ENCODE measurements around the gene WDPCP.
"Not testable (repeated sequence)": the region's sequence is repeated elsewhere in the genome, so short reads cannot be mapped to it uniquely, and the experiment has no call there.

WDPCP gene

DNA sequence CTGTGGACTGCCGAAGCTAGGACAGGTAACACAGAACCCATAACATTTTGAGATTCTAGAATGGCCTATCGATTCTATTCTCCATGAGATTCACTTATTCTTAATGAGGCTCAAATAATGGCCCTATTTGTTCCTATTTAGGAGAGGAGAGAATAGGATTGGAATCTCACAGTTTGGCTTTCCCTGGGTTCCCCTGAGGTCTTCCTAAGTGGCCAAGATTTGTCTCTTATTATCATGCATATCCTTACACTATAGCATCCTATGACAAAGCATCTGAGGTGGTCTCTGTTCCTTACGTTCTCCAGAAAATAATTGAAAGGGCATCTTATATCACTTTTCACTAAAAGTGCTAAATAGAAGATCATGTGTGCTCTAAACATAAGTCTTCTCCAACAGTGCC lies 9.5 kb downstream of the WDPCP start:
- TF ChIP-seq, protein P1, sequence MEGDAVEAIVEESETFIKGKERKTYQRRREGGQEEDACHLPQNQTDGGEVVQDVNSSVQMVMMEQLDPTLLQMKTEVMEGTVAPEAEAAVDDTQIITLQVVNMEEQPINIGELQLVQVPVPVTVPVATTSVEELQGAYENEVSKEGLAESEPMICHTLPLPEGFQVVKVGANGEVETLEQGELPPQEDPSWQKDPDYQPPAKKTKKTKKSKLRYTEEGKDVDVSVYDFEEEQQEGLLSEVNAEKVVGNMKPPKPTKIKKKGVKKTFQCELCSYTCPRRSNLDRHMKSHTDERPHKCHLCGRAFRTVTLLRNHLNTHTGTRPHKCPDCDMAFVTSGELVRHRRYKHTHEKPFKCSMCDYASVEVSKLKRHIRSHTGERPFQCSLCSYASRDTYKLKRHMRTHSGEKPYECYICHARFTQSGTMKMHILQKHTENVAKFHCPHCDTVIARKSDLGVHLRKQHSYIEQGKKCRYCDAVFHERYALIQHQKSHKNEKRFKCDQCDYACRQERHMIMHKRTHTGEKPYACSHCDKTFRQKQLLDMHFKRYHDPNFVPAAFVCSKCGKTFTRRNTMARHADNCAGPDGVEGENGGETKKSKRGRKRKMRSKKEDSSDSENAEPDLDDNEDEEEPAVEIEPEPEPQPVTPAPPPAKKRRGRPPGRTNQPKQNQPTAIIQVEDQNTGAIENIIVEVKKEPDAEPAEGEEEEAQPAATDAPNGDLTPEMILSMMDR (conservative IDR thresholded peaks at IDR 0.05) = no peak
- TF ChIP-seq ZFX (IDR thresholded peaks at IDR 0.05) = no peak
- no peak overlapping the region for H3K27ac ChIP-seq

DNA sequence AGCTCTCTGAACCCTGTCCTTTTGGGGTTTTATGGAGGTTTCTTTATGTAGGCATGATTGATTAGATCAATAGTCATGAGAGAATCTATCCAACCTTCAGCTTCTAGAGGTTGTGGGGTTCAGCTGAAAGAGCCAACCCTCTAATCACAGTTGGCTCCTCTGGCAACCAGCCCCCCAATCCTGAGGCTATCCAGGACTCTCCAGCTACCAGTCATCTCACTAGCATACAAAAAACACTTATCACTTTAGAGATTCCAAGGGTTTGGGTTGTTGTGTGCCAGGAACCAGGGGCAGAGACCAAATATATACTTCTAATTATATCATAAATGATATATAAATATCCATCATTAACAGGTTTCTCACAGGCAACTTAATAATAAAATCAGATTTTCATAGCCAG lies 11.7 kb downstream of the WDPCP start:
- no peak for TF ChIP-seq ZFX (IDR thresholded peaks at IDR 0.05)
- TF ChIP-seq, protein P1 (conservative IDR thresholded peaks at IDR 0.05) = no peak
- no peak overlapping the region for H3K27ac ChIP-seq

DNA sequence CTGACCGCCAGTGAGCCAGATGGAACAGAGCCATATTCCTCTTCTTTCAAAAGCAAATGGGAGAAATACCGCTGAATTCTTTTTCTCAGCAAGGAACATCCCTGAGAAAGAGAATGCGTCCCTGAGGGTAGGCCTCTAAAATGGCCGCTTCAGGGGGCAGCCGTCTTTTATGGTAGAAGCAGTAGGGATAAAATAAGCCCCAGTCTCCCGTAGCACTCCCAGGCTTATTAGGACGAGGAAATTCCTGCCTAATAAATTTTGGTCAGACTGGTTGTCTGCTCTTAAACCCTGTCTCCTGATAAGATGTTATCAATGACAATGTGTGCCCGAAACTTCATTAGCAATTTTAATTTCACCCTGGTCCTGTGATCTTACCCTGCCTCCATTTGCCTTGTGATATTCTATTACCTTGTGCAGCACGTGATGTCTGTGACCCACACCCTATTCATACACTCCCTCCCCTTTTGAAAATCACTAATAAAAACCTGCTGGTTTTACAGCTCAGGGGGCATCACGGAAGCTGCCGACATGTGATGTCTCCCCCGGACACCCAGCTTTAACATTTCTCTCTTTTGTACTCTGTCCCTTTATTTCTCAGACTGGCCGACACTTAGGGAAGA lies 14.4 kb downstream of the WDPCP start:
- not testable (repeated sequence) for H3K27ac ChIP-seq

DNA sequence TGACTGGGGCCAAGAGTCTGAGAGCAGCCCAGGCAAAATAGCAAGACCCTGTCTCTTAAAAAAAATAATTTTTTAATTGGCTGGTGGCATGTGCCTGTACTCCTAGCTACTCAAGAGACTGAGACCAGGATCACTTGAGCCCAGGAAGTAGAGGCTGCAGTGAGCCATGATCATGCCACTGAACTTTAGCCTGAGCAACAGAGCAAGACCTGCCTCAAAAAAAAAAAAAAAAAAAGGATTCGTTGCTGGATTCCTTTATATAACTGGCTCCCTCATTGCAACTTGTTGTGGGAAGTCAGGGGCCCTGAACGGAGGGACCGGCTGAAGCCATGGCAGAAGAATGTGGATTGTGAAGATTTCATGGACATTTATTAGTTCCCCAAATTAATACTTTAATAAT lies 15.3 kb downstream of the WDPCP start:
- H3K27ac ChIP-seq = not testable (repeated sequence)

DNA sequence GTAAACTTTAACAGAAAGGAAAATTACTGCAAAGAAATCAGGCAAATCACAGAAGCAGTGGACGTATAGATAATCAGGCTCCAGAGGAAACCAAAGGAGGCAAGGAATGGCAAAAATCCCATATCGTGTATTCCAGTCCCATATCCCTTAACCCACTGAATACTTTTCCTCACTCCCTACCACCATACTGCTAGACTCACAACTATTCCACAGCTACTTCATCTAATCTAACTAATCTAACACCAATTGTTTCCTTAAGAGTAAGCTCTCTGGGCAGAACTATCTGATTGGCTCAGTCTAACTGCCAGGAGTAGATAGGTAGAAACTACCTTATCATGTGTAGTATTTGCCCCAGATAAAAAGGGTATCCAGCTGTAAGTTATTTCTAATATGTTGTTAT lies 16.3 kb downstream of the WDPCP start:
- H3K27ac ChIP-seq = no peak overlapping the region
- no peak for TF ChIP-seq ZFX (IDR thresholded peaks at IDR 0.05)

DNA sequence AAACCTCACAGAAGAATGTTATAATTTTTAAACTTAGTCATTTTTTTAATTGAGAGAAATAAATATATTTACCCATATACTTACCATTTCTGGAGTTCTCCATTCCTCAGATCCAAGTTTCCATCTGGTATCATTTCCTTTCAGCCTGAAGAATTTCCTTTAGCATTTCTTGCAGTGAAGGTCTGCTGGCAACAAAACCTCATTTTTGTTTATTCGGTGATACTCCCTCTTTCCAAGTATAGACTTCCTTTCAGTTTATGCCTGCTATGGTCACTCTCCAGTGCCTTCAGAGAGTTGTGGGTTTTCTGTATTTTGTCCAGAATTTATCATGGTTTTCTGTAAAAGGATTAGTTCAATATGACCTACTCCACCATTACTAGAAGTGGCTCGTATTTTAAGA lies 17.0 kb downstream of the WDPCP start:
- H3K27ac ChIP-seq = no peak overlapping the region
- TF ChIP-seq, protein P1 (conservative IDR thresholded peaks at IDR 0.05) = no peak
- TF ChIP-seq ZFX (IDR thresholded peaks at IDR 0.05) = no peak

DNA sequence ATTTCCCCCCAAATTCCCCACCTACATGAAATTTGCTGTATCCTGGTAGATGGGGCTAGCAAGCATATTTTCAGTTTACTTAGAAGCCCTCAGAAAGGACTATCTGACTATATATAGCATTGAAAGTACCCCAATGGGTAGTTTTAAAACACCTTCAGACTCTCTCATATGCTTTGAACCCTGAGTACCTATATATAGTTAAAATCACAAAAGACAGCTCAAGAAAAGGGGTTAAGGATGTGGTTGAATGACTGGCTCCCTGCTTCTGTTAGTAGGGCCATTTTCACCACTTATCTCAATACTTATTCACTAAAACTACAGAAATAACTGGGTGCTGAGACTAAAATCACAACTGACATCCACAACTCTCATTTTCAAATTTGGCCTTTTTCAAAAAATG lies 18.5 kb downstream of the WDPCP start:
- TF ChIP-seq ZFX (IDR thresholded peaks at IDR 0.05) = no peak
- TF ChIP-seq, protein P1 (conservative IDR thresholded peaks at IDR 0.05) = no peak
- no peak overlapping the region for H3K27ac ChIP-seq

DNA sequence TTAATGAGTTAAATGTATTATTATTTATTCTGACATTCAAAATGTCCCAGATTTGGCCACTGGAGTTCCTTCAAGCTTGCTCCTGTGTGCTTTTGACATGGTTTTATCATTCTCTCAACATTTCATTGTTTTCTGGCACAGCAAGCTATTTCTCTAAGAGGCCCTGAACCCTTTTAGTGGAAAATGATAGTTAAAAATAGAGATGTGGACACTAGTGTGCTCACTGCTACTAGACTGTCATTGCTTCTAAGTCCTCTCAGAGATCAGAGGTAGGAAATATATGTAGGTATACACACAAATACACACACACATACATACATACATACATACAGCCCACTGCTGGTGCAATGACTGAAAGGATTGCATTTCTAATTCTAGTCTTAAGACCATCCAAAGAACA lies 25.5 kb downstream of the WDPCP start:
- TF ChIP-seq ZFX (IDR thresholded peaks at IDR 0.05) = no peak
- TF ChIP-seq, protein P1 (conservative IDR thresholded peaks at IDR 0.05) = no peak
- no peak overlapping the region for H3K27ac ChIP-seq

DNA sequence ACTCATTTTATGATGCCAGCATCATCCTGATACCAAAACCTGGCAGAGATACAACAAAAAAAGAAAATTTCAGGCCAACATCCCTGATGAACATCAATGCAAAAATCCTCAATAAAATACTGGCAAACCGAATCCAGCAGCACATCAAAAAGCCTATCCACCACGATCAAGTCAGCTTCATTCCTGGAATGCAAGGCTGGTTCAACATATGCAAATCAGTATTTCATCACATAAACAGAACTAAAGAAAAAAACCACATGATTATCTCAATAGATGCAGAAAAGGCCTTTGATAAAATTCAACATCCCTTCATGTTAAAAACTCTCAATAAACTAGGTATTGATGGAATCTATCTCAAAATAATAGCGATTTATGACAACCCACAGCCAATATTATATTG lies 29.4 kb downstream of the WDPCP start:
- not testable (repeated sequence) for H3K27ac ChIP-seq

DNA sequence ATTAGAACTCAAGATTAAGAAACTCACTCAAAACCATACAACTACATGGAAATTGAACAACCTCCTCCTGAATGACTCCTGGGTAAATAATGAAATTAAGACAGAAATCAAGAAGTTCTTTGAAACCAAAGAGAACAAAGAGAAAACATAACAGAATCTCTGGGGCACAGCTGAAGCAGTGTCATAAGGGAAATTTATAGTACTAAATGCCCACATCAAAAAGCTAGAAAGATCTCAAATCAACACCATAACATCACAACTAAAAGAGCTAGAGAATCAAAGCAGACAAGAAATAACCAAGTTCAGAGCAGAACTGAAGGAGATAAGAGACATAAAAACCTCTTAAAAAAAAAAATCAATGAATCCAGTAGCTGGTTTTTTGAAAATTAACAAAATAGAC lies 30.5 kb downstream of the WDPCP start:
- H3K27ac ChIP-seq = not testable (repeated sequence)
